GM21390 (cell line): ENCODE results near the gene BCAM.
"Not testable (repeated sequence)": the region's sequence is repeated elsewhere in the genome, so short reads cannot be mapped to it uniquely, and the experiment has no call there.

Source experiments
- ATAC-seq: cut with Tn5 transposase; IDR thresholded peaks from one replicate; pipeline ENCODE4 v1.9.1; 2021; ENCODE audit not compliant: unreplicated experiment

BCAM gene

GRCh38 chr19:44814517-44814916 lies 5.6 kb downstream of the BCAM start:
- no peak for ATAC-seq

GRCh38 chr19:44816301-44816700 lies 7.4 kb downstream of the BCAM start:
- no peak for ATAC-seq

- ATAC-seq, result no peak
These were observed 9.0 kb downstream of the BCAM start for GRCh38 chr19:44817725-44818465.

GRCh38 chr19:44818466-44819031 lies 9.6 kb downstream of the BCAM start:
- no peak for ATAC-seq

GRCh38 chr19:44819246-44819832 lies 10.4 kb downstream of the BCAM start:
- no peak for ATAC-seq

GRCh38 chr19:44820648-44821609 lies 12.0 kb downstream of the BCAM start:
- ATAC-seq, result no peak

GRCh38 chr19:44822177-44822576 lies 13.3 kb downstream of the BCAM start:
- ATAC-seq, result no peak

GRCh38 chr19:44822670-44823372 lies 13.9 kb downstream of the BCAM start:
- no peak for ATAC-seq

- no peak for ATAC-seq
These were observed 14.4 kb downstream of the BCAM start for GRCh38 chr19:44823373-44823698.

- no peak for ATAC-seq
These were observed 15.9 kb downstream of the BCAM start for GRCh38 chr19:44824761-44825160.

GRCh38 chr19:44832875-44833274 lies 24.0 kb downstream of the BCAM start:
- ATAC-seq, result not testable (repeated sequence)

GRCh38 chr19:44834399-44834798 lies 25.5 kb downstream of the BCAM start:
- not testable (repeated sequence) for ATAC-seq

GRCh38 chr19:44839276-44839675 lies 30.4 kb downstream of the BCAM start:
- ATAC-seq, result no peak

GRCh38 chr19:44840811-44841210 lies 31.9 kb downstream of the BCAM start:
- ATAC-seq, result no peak

- ATAC-seq, result no peak
These were observed 32.3 kb downstream of the BCAM start for GRCh38 chr19:44841231-44841630.

GRCh38 chr19:44845286-44845611 lies 36.3 kb downstream of the BCAM start:
- ATAC-seq, result no peak

- ATAC-seq, result no peak
These were observed 36.9 kb downstream of the BCAM start, which contains the start of gene NECTIN2 for GRCh38 chr19:44845612-44846454. Gene NECTIN2, plus strand, starts transcription at chr19:44846297. Its CDS starts 229 bp downstream, at chr19:44846526.

GRCh38 chr19:44846455-44847143 lies 37.7 kb downstream of the BCAM start:
- no peak for ATAC-seq
